Breast epithelium (tissue), 4 donors: ENCODE measurements around the gene FAM184B. TPM values are rescaled to one million over a fixed set of nuclear protein-coding genes. Genes with fewer than 3 reads are reported as not detected.

ENCODE experiments used
- DNase-seq, 2 donors: peaks; one replicate each; pipeline ENCODE4 v3.0.0-alpha.2; 2019; ENCODE audit warnings: low spot score in 2 of 2
- H3K27ac ChIP-seq, 2 donors: fragments of 200-600 bp; sonication (generic) in 1 of 2; one replicate each; pipeline ENCODE4 v1.5.1; 2016 to 2019; ENCODE audit warnings: mild to moderate bottlenecking in 1 of 2
- H3K27me3 ChIP-seq, 2 donors: fragments of 200-600 bp; sonication (generic) in 1 of 2; one replicate each; pipeline versions ENCODE4 v1.5.1 to v1.6.0; 2017 to 2019; ENCODE audit warnings: control low read depth in 1 of 2, mild to moderate bottlenecking in 1 of 2
- H3K36me3 ChIP-seq: fragments of 200-600 bp; one replicate; pipeline ENCODE4 v1.5.1; 2019
- H3K4me1 ChIP-seq, 2 donors: fragments of 200-600 bp; sonication (generic); one replicate each; pipeline ENCODE4 v1.5.1; 2016 to 2019; ENCODE audit warnings: control low read depth in 1 of 2
- H3K4me3 ChIP-seq, 3 donors: fragments of 200-600 bp; sonication (generic); 1 replicate in 2 of 3; 2 replicates in 1 of 3; pipeline ENCODE4 v1.5.1; 2016 to 2019; ENCODE audit warnings: mild to moderate bottlenecking in 3 of 3, moderate library complexity in 2 of 3
- H3K9me3 ChIP-seq, 2 donors: fragments of 200-600 bp; sonication (generic) in 1 of 2; one replicate each; pipeline ENCODE4 v1.5.1; 2016 to 2019; ENCODE audit warnings: control low read depth in 1 of 2
- POLR2A ChIP-seq: fragments of 450-650 bp; IDR thresholded peaks from one replicate; pipeline ENCODE4 v1.6.1; 2016; ENCODE audit warnings: antibody characterized with exemption, mild to moderate bottlenecking, moderate library complexity
- POLR2AphosphoS5 ChIP-seq, 3 donors: sonication (generic); formaldehyde crosslinking; IDR thresholded peaks; one replicate each; pipeline ENCODE4 v1.6.1; 2017; ENCODE audit warnings: antibody characterized with exemption in 3 of 3
- intact Hi-C: fragments of 100-400 bp; cut with DNase I; formaldehyde crosslinking; loops from one replicate; pipeline ENCODE4 v1.15.1; 2023; ENCODE audit warnings: low total_unique reads
- total RNA-seq, 3 donors: library from RNA; depleted of rRNA; stranded (reverse); fragments of >200 nt; gene quantifications; one replicate each; pipeline ENCODE4 v1.1.0, GENCODE V29; 2016
- TF ChIP-seq, protein P1 (sequence below), 3 donors: fragments of 450-650 bp; IDR thresholded peaks; one replicate each; pipeline ENCODE4 v1.5.1; 2016 to 2017; ENCODE audit warnings: antibody characterized with exemption in 3 of 3, mild to moderate bottlenecking in 3 of 3, moderate library complexity in 3 of 3

FAM184B gene
- total RNA-seq, 3 donors from 2014 or later: 0.33 to 0.59 TPM; not detected in 1

DNA sequence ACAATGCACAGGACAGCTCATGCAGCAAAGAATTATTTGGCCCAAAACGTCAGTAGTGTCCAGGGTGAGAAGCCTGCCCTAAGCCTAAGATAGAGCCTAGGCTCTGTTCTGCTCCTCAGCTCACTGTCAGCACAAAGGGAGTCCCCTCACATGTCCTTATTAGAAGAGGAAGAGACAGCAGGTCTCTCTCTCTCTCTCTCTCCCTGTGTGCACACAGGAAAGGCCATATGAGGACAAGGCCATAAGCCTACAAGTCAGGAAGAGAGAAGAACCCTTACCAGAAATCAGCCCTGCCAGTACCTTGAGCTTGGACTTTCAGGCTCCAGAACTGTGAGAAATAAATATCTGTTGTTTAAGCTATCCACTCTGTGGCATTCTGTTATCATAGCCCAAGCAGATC, 20.4 kb downstream of the FAM184B start:
- no peak for DNase-seq

DNA sequence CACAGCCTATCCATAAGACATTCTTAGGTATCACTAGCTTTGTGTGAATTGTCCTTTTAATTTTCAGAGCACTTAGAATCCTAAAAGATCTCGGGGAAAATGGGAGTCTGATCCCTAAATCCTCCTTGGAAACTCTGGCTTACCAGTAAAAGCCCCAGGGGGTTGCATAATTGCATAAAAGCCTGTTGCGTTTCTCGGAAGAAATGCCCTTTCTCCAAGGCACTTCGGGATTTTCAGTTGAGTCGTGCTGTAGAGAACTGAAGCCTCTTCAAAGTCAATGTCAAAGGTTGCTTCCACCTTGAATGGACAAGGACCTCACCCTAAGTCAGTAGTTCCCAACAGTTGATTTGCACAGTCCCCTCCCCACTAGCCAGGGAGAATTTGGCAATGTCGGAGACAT, 20.8 kb downstream of the FAM184B start:
- Histone ChIP-seq H3K4me1 (no peaks in the 10 kb centered on the region), H3K36me3 (no peaks in the 10 kb centered on the region), H3K4me3 (no peak overlapping the region), H3K27ac (no peak overlapping the region), H3K27me3 (no peaks in the 10 kb centered on the region), H3K9me3 (no peaks in the 10 kb centered on the region)
- intact Hi-C loops: no loop called here
- DNase-seq: no peak
- TF ChIP-seq, protein P1, sequence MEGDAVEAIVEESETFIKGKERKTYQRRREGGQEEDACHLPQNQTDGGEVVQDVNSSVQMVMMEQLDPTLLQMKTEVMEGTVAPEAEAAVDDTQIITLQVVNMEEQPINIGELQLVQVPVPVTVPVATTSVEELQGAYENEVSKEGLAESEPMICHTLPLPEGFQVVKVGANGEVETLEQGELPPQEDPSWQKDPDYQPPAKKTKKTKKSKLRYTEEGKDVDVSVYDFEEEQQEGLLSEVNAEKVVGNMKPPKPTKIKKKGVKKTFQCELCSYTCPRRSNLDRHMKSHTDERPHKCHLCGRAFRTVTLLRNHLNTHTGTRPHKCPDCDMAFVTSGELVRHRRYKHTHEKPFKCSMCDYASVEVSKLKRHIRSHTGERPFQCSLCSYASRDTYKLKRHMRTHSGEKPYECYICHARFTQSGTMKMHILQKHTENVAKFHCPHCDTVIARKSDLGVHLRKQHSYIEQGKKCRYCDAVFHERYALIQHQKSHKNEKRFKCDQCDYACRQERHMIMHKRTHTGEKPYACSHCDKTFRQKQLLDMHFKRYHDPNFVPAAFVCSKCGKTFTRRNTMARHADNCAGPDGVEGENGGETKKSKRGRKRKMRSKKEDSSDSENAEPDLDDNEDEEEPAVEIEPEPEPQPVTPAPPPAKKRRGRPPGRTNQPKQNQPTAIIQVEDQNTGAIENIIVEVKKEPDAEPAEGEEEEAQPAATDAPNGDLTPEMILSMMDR (IDR thresholded peaks at IDR 0.05): no peak
- no peak for TF ChIP-seq POLR2AphosphoS5 (IDR thresholded peaks at IDR 0.05)
- TF ChIP-seq POLR2A: no peak

More for the DNA sequence above, 20.4 kb downstream of the FAM184B start:
- Histone ChIP-seq H3K36me3 (no peaks in the 10 kb centered on the region), H3K27me3 (no peaks in the 10 kb centered on the region), H3K4me1 (no peaks in the 10 kb centered on the region), H3K9me3 (no peaks in the 10 kb centered on the region), H3K27ac (no peak overlapping the region), H3K4me3 (no peak overlapping the region)
- intact Hi-C loops: no loop called here
- no peak for TF ChIP-seq POLR2AphosphoS5 (IDR thresholded peaks at IDR 0.05)
- TF ChIP-seq, protein P1 (IDR thresholded peaks at IDR 0.05): no peak
- TF ChIP-seq POLR2A: no peak

DNA sequence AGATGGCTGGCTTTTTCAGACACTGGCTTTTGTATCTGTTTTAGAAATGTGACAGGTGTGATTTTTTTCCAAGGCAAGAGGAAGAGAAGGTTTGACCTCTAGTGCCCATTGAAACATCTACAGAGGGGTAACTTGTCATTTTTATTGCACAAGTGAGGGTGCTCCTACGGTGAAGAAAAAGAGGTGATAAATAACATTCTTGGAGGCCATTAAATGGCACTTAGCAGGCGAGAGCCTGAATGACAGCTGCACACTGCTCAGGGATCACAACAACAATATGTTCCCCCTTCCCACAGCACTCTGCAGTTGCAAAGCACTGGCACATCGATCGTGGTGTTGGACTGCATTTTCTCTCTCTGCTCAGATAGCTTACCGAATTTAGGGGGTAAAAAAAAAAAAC, 22.9 kb downstream of the FAM184B start:
- no peak for DNase-seq
- no peak overlapping the region for H3K4me3 ChIP-seq
- no peaks in the 10 kb centered on the region for H3K36me3 ChIP-seq
- no peaks in the 10 kb centered on the region for H3K27me3 ChIP-seq
- H3K4me1 ChIP-seq: no peaks in the 10 kb centered on the region
- H3K9me3 ChIP-seq: no peaks in the 10 kb centered on the region
- TF ChIP-seq, protein P1 (IDR thresholded peaks at IDR 0.05): no peak
- TF ChIP-seq POLR2A: no peak
- TF ChIP-seq POLR2AphosphoS5 (IDR thresholded peaks at IDR 0.05): no peak
- H3K27ac ChIP-seq: no peak overlapping the region
- intact Hi-C loops: no loop called here

DNA sequence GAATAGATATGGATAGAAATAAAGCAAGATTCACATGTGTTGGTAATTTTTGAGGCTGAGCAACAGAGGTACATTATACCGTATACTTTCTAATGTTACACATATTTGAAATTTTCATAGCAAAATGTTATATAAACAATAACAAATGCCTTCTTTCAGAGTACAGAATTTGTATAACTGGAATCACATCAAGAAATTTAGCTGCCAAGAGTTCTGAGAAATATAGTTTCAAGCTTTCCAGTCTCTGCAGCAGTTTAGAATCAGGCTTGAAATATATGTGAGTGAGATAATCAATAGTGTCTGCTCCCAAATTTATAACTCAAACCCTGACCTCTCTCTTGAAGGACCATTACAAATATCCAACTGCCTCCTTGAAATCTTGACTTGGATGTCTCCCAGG, 23.8 kb downstream of the FAM184B start:
- intact Hi-C loops: no loop called here
- H3K27ac ChIP-seq: no peak overlapping the region
- H3K27me3 ChIP-seq: no peaks in the 10 kb centered on the region
- H3K4me1 ChIP-seq: no peaks in the 10 kb centered on the region
- TF ChIP-seq POLR2A (no peak), POLR2AphosphoS5 (IDR thresholded peaks at IDR 0.05) (no peak)
- TF ChIP-seq, protein P1 (IDR thresholded peaks at IDR 0.05): no peak
- no peaks in the 10 kb centered on the region for H3K9me3 ChIP-seq
- no peaks in the 10 kb centered on the region for H3K36me3 ChIP-seq
- no peak for DNase-seq
- H3K4me3 ChIP-seq: no peak overlapping the region

DNA sequence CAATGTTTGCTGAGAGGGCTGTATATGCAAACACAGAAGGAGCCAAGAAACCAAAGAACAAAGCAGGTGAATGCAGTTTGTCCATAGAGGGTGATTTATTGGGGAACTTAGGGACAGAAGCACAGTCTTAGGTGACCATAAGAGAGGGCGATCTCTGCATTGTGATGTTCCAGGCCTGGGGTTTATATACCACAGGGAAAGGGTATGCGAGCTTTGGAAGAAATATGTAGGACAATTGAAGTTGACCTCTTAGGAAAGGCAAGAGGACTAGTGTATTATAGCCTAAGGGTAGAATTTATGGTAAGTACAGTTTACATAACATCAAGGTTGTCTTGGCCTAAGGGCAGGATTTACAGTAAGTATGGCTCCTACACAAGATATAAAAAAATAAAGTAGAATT, 27.8 kb downstream of the FAM184B start:
- TF ChIP-seq, protein P1 (IDR thresholded peaks at IDR 0.05): no peak
- TF ChIP-seq POLR2A (no peak), POLR2AphosphoS5 (IDR thresholded peaks at IDR 0.05) (no peak)
- Histone ChIP-seq H3K36me3 (no peaks in the 10 kb centered on the region), H3K4me1 (no peaks in the 10 kb centered on the region), H3K9me3 (no peaks in the 10 kb centered on the region), H3K27me3 (no peaks in the 10 kb centered on the region), H3K4me3 (no peak overlapping the region), H3K27ac (no peak overlapping the region)
- intact Hi-C loops: no loop called here
- no peak for DNase-seq
